GM19463 (cell line): ENCODE results near the gene CTBS.
A peak's percentile ranks its signal among the peaks of the same experiment; 100 is the strongest.
"Not testable (repeated sequence)": the region's sequence is repeated elsewhere in the genome, so short reads cannot be mapped to it uniquely, and the experiment has no call there.

Source experiments
- ATAC-seq: cut with Tn5 transposase; IDR thresholded peaks from one replicate; pipeline ENCODE4 v1.9.1; 2021; ENCODE audit warnings: mild to moderate bottlenecking, moderate library complexity; ENCODE audit not compliant: unreplicated experiment

The CTBS gene, protein sequence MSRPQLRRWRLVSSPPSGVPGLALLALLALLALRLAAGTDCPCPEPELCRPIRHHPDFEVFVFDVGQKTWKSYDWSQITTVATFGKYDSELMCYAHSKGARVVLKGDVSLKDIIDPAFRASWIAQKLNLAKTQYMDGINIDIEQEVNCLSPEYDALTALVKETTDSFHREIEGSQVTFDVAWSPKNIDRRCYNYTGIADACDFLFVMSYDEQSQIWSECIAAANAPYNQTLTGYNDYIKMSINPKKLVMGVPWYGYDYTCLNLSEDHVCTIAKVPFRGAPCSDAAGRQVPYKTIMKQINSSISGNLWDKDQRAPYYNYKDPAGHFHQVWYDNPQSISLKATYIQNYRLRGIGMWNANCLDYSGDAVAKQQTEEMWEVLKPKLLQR

DNA sequence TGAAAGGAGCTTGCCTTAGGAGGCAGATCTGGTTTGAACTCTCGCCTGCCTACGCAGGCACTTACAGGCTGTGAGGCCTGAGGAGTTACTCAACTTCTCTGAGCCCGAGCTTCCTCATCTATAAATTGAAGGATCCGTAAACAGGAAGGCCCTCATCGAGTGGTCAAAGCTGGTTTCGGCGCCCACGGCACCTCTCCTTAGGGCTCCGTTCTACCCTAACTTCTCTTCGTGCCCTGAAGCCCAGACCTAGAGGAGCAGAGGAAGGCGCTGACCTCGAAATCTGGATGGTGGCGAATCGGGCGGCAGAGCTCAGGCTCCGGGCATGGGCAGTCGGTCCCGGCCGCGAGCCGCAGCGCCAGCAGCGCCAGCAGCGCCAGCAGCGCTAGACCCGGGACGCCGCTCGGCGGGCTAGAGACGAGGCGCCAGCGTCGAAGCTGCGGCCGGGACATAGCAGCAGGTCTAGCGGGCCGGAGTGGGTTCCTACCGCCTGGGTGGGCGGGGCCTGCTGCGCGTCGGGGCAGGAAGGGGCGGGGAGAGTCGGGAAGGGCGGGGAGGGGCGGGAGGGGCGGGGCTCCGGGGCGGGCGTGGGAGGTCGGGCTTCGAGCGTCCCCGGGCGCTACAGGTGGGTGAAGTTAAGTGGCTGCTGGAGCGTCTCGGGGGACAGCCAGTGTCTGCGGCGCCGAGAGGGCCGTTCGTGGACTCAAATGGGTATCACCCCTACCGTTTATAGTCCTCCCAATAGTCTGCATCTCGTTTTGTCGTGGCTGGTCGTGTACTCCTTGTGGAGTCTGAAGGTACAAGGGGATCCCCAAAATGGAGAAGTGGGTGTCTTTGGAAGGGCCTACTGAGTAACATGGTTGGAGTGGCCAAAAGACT, at the start of gene CTBS:
Gene CTBS (minus strand): TSS at position 474 of the 876 bp plus-strand sequence. CDS start 25 bp downstream, at position 449.
- ATAC-seq, result peak; percentile 84

DNA sequence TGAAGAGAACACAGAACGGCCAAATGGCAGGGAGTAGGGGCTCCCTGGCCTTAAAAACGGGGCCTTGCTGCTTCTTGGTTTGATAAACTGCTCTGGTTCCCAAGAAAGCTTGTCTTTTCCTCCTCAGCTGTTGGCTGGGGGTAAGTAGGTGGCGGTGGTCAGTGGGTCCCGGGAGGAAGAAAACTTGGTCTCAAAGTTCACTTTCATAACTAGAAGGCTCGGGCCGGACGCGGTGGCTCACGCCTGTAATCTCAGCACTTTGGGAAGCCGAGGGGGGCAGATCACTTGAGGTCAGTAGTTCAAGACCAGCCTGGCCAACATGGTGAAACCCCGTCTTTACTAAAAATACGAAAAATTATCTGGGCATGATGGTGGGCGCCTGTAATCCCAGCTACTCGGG, 47.3 kb upstream of the CTBS start:
- ATAC-seq, result no peak

DNA sequence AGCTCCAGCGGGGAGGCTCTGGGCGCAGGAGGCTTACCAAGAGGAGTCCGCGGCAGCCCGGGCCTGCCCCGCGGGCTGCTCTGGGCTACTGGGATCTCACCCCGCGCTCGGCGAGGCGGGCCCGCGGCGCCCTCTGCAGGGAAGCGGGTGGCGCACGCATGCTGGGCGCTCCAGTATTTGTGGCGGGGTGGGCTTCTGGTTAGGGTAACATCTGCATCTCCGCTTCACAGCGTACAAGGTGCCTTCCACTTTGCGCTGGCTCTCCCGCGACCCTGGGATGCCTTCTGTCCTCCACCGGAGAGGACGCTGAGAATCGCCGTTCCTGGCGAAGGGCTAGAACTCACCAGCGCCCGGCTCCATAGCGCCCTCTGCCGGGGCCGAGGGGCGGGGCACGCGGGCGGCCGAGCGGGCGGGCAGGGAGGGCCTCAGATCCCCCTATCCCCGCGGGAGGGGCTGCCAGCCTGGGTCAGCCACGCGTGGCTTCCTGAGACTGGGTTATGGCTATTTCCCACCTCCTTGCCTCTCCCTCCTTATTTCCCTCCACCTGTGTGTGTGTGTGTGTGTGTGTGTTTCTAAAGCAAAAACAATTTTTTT, 46.6 kb upstream of the CTBS start:
- ATAC-seq, result peak; percentile 94

DNA sequence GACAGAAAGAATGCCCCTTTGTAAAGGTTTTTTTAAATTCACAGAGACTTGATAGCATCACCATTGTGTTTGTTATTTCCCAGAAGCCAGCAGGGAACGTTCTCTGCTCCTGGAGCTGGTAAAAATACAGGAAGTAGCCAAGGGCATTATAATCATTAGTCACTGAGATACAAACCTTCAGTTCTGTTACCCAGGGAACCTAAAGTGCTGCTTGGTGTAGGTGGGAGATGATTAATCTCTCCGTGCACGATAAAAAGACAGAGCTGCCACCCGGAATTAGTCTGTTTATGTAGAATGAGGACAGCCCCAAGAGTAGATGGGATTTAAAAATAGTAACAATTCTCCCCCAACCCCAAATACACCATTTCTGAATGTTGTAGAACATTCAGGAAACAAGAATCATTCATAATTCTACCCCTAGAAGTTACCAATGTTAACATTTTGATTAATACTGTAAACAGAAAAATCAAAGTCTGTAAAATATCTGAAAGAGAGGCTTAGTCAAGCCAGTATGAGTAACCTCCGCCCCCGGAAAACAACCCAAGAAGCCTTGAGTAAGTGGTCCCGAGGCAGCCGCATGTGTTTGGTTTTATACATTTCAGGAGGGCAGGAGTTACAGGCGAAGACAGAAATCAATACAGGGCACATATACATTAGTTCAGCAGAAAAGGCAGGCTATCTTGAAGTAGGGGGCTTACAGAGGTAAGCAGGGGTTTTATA, 45.3 kb upstream of the CTBS start:
- ATAC-seq, result no peak

DNA sequence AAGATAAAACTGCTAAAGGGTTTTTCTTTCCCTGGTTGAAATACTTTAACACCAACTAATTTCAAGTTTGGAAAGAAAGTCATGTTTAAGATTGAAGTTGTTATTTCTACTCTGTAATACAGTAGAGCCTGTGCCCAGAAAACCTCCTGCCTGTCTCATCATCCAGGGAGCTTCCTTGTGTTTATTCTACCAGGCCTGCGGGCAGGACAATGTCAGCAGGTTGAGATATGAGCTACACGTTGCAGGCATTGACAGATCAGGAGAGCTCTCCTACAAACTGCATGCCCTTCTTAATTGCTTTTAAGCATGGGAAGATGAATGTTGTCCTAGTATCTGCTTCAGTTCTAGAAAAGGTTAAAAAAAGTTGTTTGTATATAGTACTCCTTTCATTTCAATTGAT, 43.1 kb upstream of the CTBS start:
- ATAC-seq, result no peak

DNA sequence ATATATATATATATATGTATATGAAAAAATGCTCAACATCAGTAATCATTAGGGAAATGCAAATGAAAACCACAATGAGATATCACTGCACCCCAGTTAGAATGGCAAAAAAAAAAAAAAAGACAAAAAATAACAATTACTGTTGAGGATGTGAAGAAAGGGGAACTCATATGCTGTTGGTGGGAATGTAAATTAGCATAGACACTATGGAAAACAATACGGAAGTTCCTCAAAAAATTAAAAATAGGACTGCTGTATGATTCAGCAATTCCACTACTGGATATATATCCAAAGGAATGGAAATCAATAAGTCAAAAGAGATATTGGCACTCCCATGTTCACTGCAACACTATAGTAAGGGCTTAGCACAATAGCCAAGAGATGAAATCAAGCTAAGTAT, 41.5 kb upstream of the CTBS start:
- ATAC-seq, result no peak

DNA sequence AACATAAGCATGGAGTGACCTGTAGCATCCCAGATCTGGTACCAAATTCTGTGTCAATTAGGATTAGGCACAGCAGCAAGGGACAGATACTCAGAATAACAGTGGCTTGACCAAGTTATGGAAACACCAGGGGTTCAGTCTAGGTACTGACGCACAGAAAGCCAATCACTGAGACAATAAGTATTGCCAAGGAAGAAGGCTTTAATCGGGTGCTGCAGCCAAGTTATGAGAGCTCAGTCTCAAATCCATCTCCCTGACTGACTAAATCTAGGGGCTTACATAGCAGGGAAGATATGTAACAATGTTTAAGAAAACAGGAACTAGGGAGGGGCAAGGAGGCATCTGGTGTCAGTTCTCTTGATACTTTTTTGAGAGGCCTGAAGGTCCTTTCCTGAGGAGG, 39.6 kb upstream of the CTBS start:
- no peak for ATAC-seq

DNA sequence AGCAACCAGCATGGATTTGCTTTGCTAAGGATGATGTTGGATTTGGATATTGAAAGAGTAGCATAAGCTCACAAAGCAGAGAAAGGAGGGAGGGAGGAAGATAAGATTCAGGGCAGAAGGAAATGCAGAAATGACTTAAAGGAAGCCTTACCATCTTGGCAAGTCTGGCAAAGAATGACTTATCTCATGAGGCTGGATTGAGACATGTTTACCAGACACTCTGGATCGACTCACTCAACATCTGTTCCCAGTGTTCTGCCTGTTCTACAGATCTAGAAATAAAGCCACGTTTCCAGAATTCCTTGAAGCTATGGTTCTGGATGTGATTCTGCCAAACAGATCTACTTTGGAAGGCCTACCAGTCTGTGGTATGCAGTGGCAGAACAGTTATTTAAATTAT, 38.8 kb upstream of the CTBS start:
- no peak for ATAC-seq

DNA sequence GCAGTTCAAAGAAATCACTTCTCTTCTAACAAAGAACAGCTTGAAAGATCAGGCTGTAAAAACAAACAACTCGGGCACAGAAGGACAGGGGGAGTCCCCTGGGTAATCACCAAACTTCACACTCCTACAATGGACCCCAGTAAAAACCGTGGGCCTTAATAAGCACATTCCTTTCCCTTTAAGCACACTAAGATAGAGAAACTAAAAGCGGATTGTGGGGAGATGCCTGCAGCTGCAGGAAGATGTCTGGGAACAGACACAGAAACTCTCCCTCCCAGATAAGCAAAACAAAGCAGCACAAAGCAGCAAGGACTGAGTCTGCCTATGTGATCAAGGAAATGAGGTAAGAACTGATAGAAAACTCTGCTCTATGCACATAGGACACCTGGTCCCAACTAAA, 37.6 kb upstream of the CTBS start:
- peak; percentile 42 for ATAC-seq

DNA sequence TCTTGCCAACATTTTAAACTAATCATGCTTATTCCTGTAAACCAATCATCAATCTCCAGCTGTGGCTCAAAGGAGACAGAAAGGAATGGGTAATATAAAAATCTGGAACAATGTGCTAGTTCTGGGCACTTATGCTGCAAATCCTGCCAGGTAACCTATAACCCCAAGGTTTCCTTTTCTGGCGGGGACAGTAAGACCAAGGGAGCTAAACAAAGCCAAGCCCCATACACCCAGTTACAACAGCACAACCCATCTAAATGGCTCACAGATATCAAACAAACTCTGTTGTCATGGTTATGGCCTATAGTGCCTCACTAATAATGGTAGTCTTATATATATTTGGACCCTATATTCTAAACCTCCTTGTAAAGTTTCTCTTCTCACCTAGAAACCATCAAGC, 36.9 kb upstream of the CTBS start:
- ATAC-seq, result no peak

DNA sequence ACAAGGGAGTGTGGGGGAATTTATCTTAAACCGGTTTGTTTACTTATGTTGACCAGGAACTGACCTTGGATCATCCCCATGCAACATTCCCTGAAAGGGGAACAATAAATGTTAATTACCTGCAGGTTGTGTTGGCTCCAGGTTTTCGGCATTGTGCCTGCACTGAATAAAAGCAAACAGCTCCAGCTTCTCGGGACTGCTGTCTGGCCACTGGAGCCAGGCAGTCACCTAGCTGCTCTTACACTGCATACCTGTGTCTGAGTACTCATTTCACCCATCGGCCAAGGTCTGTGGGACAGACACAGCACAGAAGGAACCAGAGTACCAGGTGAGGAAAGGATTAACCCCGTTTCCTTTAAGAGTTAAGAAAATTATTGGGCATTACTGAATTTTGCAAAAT, 32.7 kb upstream of the CTBS start:
- no peak for ATAC-seq

DNA sequence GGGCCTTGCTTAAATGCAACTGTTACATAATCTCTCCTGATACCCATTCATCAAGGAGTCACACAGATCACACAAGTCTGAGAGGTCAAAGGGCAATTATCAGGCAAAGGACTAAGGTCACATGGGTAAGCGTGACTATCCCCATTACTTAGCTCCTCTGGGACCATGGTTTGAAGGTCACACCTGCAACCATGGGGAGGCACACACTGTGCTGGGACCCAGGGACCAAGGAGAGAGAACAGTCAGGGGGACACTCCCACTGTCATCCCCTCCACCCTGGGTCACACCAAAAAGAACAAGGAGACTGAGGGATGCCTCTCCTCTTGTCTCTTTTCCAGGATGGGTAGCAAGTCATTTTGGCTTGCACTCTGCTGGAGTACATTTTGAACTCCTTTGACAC, 30.9 kb upstream of the CTBS start:
- ATAC-seq, result no peak

DNA sequence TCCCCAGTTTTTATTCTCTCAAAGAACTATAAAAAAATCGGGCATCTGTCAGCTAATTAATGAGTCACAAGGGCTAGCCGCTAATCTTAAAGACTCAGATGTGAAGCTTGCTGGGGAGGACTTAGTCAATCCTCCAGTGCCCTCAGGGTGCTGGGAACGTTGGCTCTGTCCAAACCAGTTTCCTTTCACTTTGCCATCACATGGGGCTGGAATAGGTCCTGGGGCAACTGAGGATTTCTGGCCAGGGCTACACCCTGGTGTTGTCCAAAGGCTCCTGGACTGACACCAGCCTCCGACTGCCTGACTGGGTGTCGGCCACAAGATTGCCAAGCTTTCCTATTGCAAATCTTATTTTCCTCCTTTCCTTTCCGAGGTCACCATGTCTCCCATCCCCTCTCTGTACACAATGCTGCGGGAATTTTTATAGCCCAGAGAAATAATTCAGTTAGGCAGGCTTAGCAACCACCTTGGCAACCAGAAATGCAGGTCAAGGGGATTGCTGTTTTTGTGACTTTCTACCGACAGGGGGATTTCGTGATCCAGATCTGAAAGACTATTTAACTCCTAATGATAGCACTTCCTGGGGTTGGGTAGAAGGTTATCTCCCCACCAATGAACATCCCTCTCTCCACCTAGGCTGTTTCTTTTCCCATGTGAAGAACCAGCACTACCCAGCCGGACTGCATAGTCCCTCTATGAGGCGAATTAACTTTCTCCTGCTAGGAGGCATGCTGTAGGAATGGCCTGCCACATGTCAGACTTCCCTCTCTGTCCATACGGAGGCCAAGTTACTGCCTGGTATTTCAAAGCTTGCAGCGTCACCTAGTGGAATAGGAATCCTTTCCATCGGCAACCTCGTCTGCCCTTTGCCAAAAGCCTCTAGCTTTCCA, 29.9 kb upstream of the CTBS start:
- ATAC-seq, result no peak

DNA sequence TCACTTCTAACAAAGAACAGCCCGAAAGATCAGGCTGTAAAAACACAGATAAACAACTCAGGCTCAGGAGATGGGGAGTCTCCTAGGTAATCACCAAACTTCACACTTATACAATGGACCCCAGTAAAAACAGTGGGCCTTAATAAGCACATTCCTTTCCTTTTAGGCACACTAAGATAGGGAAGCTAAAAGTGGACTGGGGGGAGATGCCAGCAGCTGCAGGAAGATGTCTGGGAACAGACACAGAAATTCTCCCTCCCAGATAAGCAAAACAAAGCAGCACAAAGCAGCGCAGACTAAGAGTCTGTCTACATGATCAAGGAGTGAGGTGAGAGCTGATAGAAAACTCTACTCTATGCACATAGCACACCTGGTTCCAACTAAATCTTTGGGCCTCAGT, 29.0 kb upstream of the CTBS start:
- no peak for ATAC-seq

DNA sequence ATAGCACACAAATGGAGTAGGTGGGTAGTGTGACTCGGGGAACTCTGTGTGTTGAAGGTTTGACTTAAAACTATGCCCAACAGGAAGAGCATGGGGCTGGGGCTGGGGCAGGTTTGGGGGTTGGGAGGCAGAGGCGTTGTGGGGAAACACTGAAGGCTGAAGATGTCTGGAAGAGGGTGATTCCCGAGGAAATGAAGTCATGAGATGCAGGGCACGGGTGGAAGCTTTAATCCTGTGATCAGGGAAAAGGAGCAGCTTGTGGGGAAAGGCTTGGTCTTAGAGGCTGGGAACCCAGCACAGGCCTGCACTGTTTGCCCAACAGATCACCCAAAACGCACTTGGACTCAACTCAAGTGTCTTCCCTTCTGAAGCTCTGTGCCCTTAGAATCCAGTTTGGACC, 26.6 kb upstream of the CTBS start:
- ATAC-seq, result no peak

DNA sequence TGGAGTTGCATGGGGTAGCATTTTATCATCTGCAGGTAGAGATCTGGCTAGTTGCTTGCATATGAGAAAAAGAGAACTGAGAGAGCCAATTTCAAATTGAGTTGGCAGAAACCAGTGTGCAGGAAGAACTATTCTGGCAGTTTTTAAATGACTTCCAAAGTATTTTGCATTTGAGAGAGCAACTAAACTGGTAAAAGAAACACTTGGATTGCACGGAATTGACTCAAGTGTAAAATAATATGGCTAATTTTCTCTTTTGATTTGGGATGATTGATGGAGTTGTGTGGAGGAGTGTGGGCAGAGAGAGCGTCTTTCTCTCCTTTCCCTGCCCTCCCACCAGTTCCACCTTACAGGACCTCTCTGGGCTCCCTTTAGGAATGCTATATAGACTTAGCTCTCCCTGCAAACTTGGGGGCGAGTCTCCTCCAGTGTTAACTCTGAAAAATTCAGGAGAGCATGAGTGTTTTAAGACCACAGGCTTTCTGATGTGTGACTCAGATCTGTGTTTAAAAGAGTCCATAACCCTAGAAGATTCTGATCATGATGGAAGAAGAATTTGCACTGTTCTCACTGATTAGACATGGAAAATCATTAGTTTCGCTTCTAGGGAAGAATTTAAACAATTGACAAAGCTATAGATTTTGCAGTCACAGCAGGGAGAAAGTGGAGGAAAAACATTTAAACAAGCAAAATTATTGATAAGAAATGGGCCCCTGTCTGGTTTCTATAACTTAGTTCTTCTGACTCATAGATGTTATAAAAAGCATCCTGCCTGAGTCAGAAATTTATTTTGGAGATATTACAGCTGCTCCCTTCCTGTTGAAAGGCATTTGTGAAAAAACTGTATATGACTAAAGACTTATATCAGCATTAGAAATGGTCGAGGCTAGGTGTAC, 24.9 kb upstream of the CTBS start:
- peak; percentile 69 for ATAC-seq

DNA sequence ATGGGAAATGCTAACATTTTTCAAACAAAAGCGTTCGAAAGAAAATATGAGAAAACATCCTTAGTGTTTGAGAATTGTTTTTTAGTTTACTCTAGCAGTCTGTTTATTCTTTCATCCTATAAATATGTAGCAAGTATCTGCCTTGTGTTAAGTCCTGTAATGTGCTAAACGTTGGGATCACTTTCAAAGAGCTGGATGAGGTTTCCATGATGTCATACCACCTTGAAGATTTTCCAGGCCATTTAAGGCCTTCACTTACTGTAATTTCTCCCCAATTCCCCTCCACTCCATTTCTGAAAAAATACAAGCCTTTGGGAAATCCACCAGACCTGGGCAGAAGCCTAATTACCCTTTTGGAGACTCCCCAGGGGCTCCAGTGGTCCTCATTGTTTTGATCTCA, 24.2 kb upstream of the CTBS start:
- peak; percentile 2 for ATAC-seq

DNA sequence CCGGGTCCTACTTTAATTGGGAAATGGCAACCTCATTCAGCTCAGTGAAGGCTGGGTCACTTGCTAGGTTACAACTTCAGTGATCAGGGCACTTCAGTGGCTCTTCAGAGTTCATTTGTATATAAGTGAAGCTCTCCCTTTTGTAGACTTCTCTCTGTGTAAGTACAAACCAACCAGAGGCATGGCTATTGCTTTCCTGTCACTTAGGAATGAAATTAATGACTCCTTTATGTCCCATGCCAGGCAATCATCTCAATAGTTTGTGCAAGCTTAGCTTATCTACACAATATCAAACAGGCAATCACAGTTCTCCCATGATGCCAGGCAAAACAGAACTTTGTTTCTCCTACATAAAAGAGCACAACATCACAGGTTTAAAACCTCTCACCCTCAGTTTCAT, 22.8 kb upstream of the CTBS start:
- ATAC-seq, result no peak

DNA sequence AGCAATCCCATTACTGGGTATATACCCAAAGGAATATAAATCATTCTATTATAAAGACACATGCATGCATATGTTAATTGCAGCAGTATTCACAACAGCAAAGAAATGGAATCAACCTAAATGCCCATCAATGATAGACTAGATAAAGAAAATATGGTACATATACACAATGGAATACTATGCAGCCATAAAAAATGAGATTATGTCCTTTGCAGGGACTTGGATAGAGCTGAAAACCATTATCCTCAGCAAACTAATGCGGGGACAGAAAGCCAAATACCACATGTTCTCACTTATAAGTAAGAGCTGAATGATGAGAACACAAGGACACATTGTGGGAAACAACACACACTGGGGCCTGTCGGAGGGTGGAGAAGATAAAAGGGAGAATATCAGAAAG, 20.7 kb upstream of the CTBS start:
- ATAC-seq, result not testable (repeated sequence)
